ENCODE results near the gene KIAA1191. TPM values are rescaled to one million over a fixed set of nuclear protein-coding genes. Genes with fewer than 3 reads are reported as not detected.

The KIAA1191 gene
- total and polyA plus RNA-seq, 2 of the 4 experiments (the other 2 are of a cell fraction), result 114 to 124 TPM

GRCh38 chr5:176397736-176398420, 36.3 kb upstream of the KIAA1191 start:
- H3K4me2 ChIP-seq (ENCODE audit: low read depth, low read length), result no peak overlapping the region
- H4K91ac ChIP-seq (ENCODE audit: insufficient read depth, low read depth, low read length), result no peak overlapping the region
- no peak overlapping the region for H4K5ac ChIP-seq (ENCODE audit: low read depth, low read length)
- H3K14ac ChIP-seq (replicated peaks; ENCODE audit: low read depth, low read length), result no peak overlapping the region
- POLR2A ChIA-PET (ENCODE audit: unreplicated experiment), result no interaction called here
- H3K4me1 ChIP-seq (ENCODE audit: control insufficient read depth, insufficient read depth, low read length), result peaks cover 4% of the 10 kb centered on the region; the same call in 1 of the 2 replicates
- no peak overlapping the region for H3K4ac ChIP-seq (ENCODE audit: low read depth, low read length)
- TF ChIP-seq RFX5 (IDR thresholded peaks at IDR 0.05; ENCODE audit: low read depth, low read length), result no peak
- no peak for TF ChIP-seq BHLHE40 (IDR thresholded peaks at IDR 0.05; ENCODE audit: low read depth, low read length)
- TF ChIP-seq POLR2A (IDR thresholded peaks at IDR 0.05; ENCODE audit: low read depth, low read length), result no peak
- H2AFZ ChIP-seq (replicated peaks; ENCODE audit: low read length, poor library complexity), result no peak overlapping the region
- peaks cover 6 to 21% of the 10 kb centered on the region in 2 experiments; a peak in 2 of 4 replicates for H3K79me1 ChIP-seq (ENCODE audit: low read depth in 1 of 2, low read length in 2 of 2)
- in situ Hi-C loops (cut with MboI; ENCODE audit: low sequenced_read_pairs) (no loop called here), dilution Hi-C loops (cut with HindIII; ENCODE audit: low sequenced_read_pairs, unreplicated experiment) (no loop called here), intact Hi-C loops (cut with micrococcal nuclease) (no loop called here)
- H2BK120ac ChIP-seq (ENCODE audit: low read depth, low read length), result no peak overlapping the region
- BruUV-seq (replicated peaks), result no TSS peak
- H3K56ac ChIP-seq (ENCODE audit: extremely low read depth, insufficient read depth, low read length), result no peak overlapping the region
- no peak overlapping the region for H2BK15ac ChIP-seq (ENCODE audit: low read depth, low read length)
- H3K9me3 ChIP-seq (ENCODE audit: control insufficient read depth, insufficient read depth, low read length), result no peaks in the 10 kb centered on the region
- H3K36me3 ChIP-seq (ENCODE audit: control insufficient read depth, insufficient read depth, low read length), result peaks cover 21% of the 10 kb centered on the region
- no peak overlapping the region for H3K18ac ChIP-seq (ENCODE audit: low read depth, low read length)
- no peak overlapping the region for H3K9ac ChIP-seq (ENCODE audit: low read depth, low read length)
- no peak overlapping the region for H2BK5ac ChIP-seq (ENCODE audit: low read depth, low read length, poor library complexity, severe bottlenecking)
- no peak overlapping the region for H3K27ac ChIP-seq (ENCODE audit: insufficient read depth, low read length)
- no peak overlapping the region for H2BK20ac ChIP-seq (ENCODE audit: low read depth, low read length)
- H3K23ac ChIP-seq (ENCODE audit: low read depth, low read length), result no peak overlapping the region
- H4K20me1 ChIP-seq (ENCODE audit: insufficient read depth, low read length), result peaks cover 4% of the 10 kb centered on the region; the same call in 1 of the 2 replicates
- DNase-seq, result no peak
- no peaks in the 10 kb centered on the region for H3K27me3 ChIP-seq (ENCODE audit: control insufficient read depth, insufficient read depth, low read length)
- 90% methylated on average over 9 of the region's 18 CpGs; no CpG with 5 or more reads in 1 of the 2 experiments for WGBS, 2 experiments (ENCODE audit: extremely low coverage in 2 of 2, insufficient read length in 1 of 2)
- no peak overlapping the region for H2AK5ac ChIP-seq (ENCODE audit: low read depth, low read length)
- no peak overlapping the region for H2AK9ac ChIP-seq (replicated peaks; ENCODE audit: low read depth, low read length, poor library complexity)
- no peaks in the 10 kb centered on the region; the same call in 1 of the 2 replicates for H3K9me1 ChIP-seq (ENCODE audit: insufficient read depth, low read length)
- ATAC-seq (ENCODE audit: low read depth), result no peak
- no peak overlapping the region for H3K4me3 ChIP-seq (ENCODE audit: insufficient read depth, low read depth, low read length)
- CTCF ChIA-PET, result no interaction called here
- H4K8ac ChIP-seq (ENCODE audit: low read depth in 2 of 2, low read length in 2 of 2), result no peak overlapping the region

All from IMR-90 (cell line).